CD4-positive, alpha-beta T cell treated with Interferon alpha-2 for 1 hour (primary cell): ENCODE measurements around the gene SAA4.
"Not testable (repeated sequence)": the region's sequence is repeated elsewhere in the genome, so short reads cannot be mapped to it uniquely, and the experiment has no call there.

Source experiments
- DNase-seq, 2 donors: peaks; one replicate each; pipeline ENCODE4 v3.0.0-alpha.2; 2020 to 2022

Gene SAA4, protein sequence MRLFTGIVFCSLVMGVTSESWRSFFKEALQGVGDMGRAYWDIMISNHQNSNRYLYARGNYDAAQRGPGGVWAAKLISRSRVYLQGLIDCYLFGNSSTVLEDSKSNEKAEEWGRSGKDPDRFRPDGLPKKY

DNA sequence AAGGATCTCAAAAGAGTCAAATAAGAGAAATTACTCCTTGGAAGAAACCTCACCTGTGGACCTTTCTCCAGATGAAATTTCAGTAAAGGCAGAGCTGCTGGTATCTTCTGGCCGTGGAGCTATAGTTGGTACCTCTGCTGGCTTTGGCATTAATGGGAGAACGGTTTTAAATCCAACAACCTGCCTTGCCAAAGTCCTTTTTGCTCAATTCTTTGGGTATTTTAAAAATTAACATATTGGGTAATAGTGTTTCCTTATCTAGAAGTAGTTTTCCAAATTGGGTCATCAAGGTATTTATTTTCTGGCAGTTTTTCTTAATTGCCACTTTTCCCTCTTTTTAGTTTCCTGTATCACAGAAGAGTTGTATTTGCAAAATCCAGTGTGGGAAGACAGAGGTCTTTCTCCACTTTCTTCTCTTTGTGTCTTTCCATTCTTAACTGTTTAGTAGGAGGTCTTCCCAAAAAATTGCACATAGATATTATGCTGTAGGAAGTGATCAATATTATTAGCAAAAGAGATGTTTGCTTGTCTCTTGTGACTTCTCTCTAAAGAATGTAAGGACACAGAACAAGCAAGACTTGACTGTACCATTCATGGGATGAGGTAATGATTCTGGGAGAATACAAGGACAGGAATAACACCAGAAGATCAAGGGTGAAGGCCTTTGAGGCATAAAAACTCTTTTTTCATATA lies at the start of gene SAA4:
TSS of gene SAA4 (minus strand) at position 139 of the 693 bp plus-strand sequence. CDS start 876 bp downstream, outside the sequence.
- DNase-seq = no peak

DNA sequence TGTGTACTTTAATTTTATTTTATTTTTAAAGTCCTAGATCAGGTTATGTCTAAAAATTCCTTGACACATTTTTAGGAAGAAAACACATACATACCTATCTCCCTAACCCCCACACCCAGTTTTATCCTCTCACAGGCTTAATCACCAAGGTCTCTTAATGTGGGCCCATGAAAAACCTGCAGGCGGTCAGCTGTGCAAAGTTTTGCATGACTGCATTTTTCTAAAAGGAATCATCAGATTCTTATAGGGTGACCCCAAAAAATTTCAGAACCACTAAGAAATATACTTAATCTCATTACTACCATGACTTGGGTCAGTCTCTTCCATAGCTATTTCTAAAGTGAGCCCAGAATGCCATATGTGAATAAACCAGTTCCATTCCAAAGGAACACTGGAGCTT lies 49.2 kb upstream of the SAA4 start:
- no peak for DNase-seq

GRCh38 chr11:18282626-18283025 lies 46.0 kb upstream of the SAA4 start:
- DNase-seq = no peak

GRCh38 chr11:18280438-18281045 lies 43.9 kb upstream of the SAA4 start:
- DNase-seq = no peak

GRCh38 chr11:18277565-18278271 lies 41.1 kb upstream of the SAA4 start:
- DNase-seq = peak in 1 of 2 donors; percentile 39

DNA sequence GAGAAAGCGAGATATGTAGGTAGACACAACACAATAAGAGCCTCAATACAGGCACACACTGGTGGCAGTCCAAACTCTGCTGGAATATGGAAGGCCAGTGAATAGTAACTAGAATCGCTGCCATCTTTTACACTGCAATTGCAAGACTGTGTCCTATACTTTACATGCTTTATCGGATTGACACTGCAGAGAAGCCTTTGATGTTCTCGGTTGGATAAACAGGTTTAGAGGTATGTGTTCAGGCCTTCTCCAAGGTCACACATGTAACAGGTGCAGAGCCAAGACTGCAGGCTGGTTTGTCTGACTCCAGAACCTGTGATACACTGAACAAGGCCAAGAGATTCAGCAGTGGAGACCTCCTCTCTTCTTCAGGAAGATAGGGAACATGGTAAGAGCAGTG lies 34.6 kb upstream of the SAA4 start:
- no peak for DNase-seq

DNA sequence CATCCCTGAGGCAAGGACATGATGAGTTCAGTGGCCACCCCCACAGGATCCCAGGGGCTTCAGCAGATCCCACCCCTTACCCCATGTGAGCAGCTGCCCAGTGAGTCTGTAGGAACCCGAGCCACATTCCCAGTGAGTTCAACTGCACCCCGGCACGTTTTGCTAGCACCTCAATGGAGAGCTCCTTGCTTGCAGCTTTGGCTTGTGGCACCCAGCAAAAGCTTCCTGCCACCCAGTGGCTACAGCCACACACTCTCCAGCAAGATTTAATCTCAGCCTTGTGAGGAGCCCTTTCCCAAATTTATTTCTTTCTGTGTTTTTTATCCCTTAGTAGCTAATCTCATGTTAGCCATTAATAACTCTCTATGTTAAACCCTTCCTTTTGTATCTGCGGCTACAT lies 33.5 kb upstream of the SAA4 start:
- no peak for DNase-seq

GRCh38 chr11:18269252-18269651 lies 32.6 kb upstream of the SAA4 start:
- DNase-seq = not testable (repeated sequence)

DNA sequence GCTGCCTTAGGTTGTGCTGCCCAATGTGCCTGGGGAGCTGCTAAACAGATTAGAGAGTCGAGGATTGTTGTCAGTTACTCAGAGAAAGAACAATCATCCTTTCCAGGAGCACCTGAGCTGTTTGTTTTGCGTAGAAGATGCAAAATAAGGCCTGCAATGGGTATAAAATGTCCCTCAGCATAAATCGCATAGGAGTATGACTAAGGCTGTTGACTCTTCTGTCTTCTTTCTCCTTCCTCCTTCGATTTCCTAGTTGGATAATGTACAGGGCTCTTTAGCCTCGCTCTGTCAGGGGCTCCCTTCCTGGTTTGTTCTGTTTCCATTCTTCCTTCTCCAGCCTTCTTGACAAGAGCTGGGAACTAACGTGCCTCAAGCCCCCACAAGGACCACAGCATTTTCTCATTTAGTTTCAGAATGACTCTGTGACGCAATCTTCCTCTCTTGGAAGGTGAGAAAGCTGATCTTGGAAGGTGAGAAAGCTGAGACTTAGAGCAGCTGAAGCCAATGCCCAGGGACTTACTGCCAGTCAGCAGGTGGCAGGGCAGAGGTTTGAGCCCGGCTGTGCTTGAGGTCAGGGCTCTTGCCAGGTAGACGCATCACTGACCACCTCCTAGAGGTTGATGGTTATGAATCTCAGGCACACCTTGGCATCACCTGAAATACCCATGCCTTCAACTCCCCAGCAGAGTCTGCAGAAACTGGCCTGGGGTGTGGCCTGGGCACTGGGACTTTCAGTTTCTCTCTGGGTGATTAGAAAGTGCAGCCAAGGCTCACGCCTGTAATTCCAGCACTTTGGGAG lies 30.9 kb upstream of the SAA4 start:
- peak in 1 of 2 donors; percentile 25 for DNase-seq

DNA sequence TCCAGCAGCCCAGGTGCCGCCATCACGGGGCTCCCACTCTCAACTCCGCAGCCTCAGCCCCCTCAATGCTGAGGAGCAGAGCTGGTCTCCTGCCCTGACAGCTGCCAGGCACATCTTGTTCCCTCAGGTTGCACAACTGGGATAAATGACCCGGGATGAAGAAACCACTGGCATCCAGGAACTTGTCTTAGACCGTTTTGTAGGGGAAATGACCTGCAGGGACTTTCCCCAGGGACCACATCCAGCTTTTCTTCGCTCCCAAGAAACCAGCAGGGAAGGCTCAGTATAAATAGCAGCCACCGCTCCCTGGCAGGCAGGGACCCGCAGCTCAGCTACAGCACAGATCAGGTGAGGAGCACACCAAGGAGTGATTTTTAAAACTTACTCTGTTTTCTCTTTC lies 29.3 kb upstream of the SAA4 start, which contains the start of gene SAA1:
TSS of gene SAA1 (plus strand) at position 316 of the 400 bp plus-strand sequence. CDS start 624 bp downstream, outside the sequence.
- no peak for DNase-seq

DNA sequence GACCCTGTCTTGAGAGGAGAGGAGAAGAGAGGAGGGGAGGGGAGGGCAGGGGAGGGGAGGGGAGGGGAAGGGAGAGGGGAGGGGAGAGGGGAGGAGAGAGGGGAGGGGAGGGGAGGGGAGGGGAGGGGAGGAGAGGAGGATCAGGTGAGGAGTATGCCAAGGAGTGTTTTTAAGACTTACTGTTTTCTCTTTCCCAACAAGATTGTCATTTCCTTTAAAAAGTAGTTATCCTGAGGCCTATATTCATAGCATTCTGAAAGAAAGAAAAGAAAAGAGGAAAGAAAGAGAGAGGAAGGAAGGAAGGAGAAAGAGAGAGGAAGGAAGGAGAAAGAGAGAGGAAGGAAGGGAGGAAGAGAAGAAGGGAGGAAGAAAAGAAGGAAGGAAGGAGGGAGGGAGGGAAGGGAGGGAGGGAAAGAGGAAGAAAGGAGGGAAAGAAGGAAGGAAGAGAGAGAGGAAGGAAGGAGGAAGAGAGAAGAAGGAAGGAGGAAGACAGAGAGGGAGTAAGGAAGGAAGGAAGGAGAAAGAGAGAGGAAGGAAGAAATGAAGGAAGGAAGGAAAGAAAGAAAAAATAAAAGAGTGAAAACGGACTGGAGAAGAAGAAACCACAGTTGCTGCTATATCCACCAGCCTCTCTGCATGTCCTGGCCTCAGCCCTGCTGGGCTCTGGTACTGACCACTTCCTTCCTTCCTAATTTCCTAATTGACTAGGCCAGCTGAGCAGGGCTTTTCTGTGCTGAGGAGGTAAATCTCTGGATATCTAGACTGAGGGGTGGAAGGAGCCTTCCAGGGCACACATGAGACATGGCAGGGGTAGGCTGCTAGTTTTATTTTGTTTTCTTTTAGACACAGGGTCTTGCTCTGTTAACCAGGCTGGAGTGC lies 28.3 kb upstream of the SAA4 start:
- DNase-seq = no peak

- DNase-seq = no peak
Measured at GRCh38 chr11:18264035-18264434, 27.4 kb upstream of the SAA4 start.

DNA sequence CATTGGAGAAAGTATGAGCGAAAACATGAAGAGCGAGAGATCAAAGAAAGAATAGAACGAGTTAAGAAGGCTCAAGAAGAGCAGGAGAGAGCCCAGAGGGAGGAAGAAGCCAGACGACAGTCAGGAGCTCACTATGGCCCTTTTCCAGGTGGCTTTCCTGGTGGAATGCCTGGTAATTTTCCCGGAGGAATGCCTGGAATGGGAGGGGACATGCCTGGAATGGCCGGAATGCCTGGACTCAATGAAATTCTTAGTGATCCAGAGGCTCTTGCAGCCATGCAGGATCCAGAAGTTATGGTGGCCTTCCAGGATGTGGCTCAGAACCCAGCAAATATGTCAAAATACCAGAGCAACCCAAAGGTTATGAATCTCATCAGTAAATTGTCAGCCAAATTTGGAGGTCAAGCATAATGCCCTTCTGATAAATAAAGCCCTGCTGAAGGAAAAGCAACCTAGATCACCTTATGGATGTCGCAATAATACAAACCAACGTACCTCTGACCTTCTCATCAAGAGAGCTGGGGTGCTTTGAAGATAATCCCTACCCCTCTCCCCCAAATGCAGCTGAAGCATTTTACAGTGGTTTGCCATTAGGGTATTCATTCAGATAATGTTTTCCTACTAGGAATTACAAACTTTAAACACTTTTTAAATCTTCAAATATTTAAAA lies 26.2 kb upstream of the SAA4 start:
- not testable (repeated sequence) for DNase-seq

GRCh38 chr11:18261721-18262120 lies 25.1 kb upstream of the SAA4 start:
- no peak for DNase-seq

DNA sequence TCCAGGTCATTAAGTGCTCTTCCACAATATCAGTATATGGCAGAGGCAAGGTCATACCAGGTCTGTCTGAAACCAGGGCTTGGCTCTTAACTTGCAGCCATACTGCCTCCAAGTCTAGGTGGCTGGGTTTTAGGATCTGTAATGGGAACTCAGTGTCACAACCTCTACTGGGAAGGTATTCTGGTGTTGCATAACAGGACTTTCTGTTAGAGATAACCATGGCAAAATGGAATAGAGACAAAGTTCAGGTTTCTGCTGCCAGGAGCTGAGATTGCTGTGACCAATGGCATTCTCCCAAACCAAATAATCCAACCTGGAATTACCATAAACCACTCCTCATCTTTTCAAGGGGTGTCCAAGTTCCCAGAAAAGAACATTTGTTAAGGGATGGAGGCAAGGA lies 22.7 kb upstream of the SAA4 start:
- DNase-seq = no peak

DNA sequence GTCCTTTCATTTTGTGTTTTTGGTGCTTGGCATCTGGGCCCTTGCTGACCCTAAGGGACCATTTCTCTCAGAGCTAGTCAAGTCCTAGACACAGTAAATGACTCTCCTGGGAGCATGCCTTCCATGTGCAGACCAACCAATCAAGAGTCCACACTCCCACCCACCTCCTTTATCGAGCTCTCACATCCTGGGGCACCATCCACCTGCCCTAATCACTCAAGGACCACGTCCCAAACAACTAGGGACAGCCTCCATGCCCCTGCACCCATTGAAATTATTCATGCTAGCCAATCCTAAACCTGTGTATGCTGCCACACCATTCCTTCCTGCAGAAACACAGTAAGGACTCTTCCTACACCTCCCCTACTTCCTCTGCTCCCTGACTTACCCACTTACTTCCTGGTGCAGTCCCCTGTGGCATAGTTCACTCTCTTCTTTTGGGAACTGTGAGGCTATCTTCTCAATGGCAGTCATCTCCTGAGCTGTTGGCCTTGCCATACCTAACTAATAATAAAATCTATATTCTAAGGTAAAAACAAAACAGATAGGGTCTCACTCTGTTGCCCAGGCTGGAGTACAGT lies 18.3 kb upstream of the SAA4 start:
- no peak for DNase-seq

DNA sequence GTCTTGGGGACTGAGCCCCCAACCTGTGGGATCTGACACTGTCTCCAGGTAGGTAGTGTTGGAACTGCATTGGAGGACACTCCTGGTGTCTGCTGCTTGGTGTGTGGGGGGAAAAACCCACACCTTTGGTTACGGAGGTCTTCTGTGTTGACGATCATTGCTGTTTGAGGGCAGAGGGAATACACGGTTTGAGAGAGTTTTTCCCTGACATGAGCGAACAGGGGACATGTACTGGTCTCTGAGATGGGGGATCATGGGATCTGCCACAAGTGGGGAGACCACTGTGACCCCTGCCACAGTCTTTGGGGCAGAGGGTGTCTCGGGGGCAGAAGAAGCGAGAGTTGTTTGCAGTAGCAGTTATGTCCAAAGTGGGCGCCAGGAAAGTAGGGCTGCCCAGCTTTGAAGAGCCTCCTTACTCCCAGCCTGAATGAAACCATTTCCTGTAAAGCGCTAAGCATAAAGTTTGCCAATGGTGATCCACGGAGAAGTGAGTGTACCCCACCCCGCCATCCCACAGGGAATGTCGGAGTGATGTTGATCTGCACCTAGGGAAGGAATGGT lies 17.3 kb upstream of the SAA4 start:
- DNase-seq = no peak

- DNase-seq = no peak
Measured at GRCh38 chr11:18253233-18253632, 16.6 kb upstream of the SAA4 start.

GRCh38 chr11:18248561-18248960 lies 12.0 kb upstream of the SAA4 start, which contains the start of gene SAA2:
Gene SAA2, minus strand, starts transcription at chr11:18248668. Its CDS starts 657 bp downstream, at chr11:18248011.
- DNase-seq = no peak

- not testable (repeated sequence) for DNase-seq
Measured at GRCh38 chr11:18247191-18247581, 10.6 kb upstream of the SAA4 start.
